DMS53 treated with DMSO at 0.1 percent for 48 hours (cell line): ENCODE data around the gene TFAP2E.
A peak's percentile ranks its signal among the peaks of the same experiment; 100 is the strongest.

ENCODE experiments used
- DNase-seq: peaks from one replicate; lab custom pipeline; 2025; ENCODE audit not compliant: unreplicated experiment; lab: John Stamatoyannopoulos, UW

TFAP2E gene

GRCh38 chr1:35640380-35641232 lies 67.5 kb downstream of the TFAP2E start:
- peak; percentile 10 for DNase-seq

GRCh38 chr1:35641233-35641866 lies 68.2 kb downstream of the TFAP2E start, which contains the start of gene PSMB2:
Gene PSMB2 (minus strand): TSS chr1:35641526. CDS start chr1:35641432, 94 bp downstream.
- DNase-seq: peak; percentile 98

- DNase-seq: no peak
These were observed 69.4 kb downstream of the TFAP2E start for GRCh38 chr1:35642471-35642955.

- DNase-seq: no peak
These were observed 71.1 kb downstream of the TFAP2E start for GRCh38 chr1:35644204-35644603.
